ENCODE data around the gene USP17L27. TPM values are rescaled to one million over a fixed set of nuclear protein-coding genes. Genes with fewer than 3 reads are reported as not detected.
"Not testable (repeated sequence)": the region's sequence is repeated elsewhere in the genome, so short reads cannot be mapped to it uniquely, and the experiment has no call there.

Gene USP17L27, protein sequence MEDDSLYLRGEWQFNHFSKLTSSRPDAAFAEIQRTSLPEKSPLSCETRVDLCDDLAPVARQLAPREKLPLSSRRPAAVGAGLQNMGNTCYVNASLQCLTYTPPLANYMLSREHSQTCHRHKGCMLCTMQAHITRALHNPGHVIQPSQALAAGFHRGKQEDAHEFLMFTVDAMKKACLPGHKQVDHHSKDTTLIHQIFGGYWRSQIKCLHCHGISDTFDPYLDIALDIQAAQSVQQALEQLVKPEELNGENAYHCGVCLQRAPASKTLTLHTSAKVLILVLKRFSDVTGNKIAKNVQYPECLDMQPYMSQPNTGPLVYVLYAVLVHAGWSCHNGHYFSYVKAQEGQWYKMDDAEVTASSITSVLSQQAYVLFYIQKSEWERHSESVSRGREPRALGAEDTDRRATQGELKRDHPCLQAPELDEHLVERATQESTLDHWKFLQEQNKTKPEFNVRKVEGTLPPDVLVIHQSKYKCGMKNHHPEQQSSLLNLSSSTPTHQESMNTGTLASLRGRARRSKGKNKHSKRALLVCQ
- not detected for total RNA-seq

DNA sequence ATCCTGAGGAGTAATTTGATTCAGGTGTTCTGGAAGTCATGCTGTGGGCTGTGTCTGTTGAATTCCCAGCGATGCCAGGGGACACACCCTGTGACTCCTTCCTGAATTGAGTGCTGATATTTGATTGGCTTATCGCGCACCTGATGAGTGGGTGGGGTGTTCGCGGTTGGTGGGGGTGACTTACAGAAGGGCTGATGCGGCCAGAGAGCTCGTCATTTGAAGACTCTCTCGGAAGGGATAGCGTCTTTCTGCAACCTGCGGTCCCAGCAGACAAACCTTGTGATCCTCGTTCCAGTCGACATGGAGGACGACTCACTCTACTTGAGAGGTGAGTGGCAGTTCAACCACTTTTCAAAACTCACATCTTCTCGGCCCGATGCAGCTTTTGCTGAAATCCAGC is at the start of gene USP17L27:
TSS of gene USP17L27 (plus strand) at position 301 of the 400 bp plus-strand sequence. CDS start at position 301, 0 bp downstream.
- H3K4me3 Mint-ChIP-seq; ATAC-seq (replicated peaks in 1 of 2): not testable (repeated sequence)

DNA sequence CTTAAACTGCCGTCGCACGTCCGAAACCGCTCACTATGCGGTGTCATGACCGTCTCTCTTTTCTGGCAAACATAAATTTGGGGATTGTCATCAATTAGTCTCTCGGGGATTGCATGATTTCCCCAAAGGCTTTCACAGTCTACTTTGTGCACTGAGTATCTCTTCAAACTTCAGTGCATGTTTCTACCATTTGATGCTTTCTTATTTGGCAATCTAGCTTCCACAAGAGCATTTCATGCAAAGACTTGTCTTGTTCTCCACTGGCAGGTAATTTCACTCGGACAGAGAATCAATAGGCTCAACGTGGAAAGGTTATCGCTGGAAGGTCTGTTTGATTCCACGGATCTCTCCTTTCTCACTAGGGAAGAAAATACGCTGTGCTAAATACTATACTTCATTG is 19.8 kb upstream of the USP17L27 start:
- not testable (repeated sequence) for H3K4me1 Mint-ChIP-seq (ENCODE audit: low read depth); H3K36me3 Mint-ChIP-seq (ENCODE audit: insufficient read depth in 2 of 2); DNase-seq; H3K9me3 Mint-ChIP-seq; H3K4me3 Mint-ChIP-seq; H3K27me3 Mint-ChIP-seq (ENCODE audit: low read depth); ATAC-seq (replicated peaks in 1 of 2); H3K27ac Mint-ChIP-seq

More for the DNA sequence above, at the start of gene USP17L27:
- not testable (repeated sequence) for H3K27me3 Mint-ChIP-seq (ENCODE audit: low read depth); H3K36me3 Mint-ChIP-seq (ENCODE audit: insufficient read depth in 2 of 2); H3K4me1 Mint-ChIP-seq (ENCODE audit: low read depth); H3K27ac Mint-ChIP-seq; H3K9me3 Mint-ChIP-seq; DNase-seq

DNA sequence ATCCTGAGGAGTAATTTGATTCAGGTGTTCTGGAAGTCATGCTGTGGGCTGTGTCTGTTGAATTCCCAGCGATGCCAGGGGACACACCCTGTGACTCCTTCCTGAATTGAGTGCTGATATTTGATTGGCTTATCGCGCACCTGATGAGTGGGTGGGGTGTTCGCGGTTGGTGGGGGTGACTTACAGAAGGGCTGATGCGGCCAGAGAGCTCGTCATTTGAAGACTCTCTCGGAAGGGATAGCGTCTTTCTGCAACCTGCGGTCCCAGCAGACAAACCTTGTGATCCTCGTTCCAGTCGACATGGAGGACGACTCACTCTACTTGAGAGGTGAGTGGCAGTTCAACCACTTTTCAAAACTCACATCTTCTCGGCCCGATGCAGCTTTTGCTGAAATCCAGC is 19.1 kb upstream of the USP17L27 start, which contains the start of gene USP17L24:
TSS of gene USP17L24 (plus strand) at position 301 of the 400 bp plus-strand sequence. CDS start at position 301, 0 bp downstream.
- ATAC-seq (replicated peaks in 1 of 2); H3K9me3 Mint-ChIP-seq; DNase-seq; H3K36me3 Mint-ChIP-seq (ENCODE audit: insufficient read depth in 2 of 2); H3K27ac Mint-ChIP-seq; H3K27me3 Mint-ChIP-seq (ENCODE audit: low read depth); H3K4me3 Mint-ChIP-seq; H3K4me1 Mint-ChIP-seq (ENCODE audit: low read depth): not testable (repeated sequence)

DNA sequence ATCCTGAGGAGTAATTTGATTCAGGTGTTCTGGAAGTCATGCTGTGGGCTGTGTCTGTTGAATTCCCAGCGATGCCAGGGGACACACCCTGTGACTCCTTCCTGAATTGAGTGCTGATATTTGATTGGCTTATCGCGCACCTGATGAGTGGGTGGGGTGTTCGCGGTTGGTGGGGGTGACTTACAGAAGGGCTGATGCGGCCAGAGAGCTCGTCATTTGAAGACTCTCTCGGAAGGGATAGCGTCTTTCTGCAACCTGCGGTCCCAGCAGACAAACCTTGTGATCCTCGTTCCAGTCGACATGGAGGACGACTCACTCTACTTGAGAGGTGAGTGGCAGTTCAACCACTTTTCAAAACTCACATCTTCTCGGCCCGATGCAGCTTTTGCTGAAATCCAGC is 14.3 kb upstream of the USP17L27 start, which contains the start of gene USP17L25:
TSS of gene USP17L25 (plus strand) at position 301 of the 400 bp plus-strand sequence. CDS start at position 301, 0 bp downstream.
- not testable (repeated sequence) for H3K27me3 Mint-ChIP-seq (ENCODE audit: low read depth); H3K4me1 Mint-ChIP-seq (ENCODE audit: low read depth); H3K9me3 Mint-ChIP-seq

DNA sequence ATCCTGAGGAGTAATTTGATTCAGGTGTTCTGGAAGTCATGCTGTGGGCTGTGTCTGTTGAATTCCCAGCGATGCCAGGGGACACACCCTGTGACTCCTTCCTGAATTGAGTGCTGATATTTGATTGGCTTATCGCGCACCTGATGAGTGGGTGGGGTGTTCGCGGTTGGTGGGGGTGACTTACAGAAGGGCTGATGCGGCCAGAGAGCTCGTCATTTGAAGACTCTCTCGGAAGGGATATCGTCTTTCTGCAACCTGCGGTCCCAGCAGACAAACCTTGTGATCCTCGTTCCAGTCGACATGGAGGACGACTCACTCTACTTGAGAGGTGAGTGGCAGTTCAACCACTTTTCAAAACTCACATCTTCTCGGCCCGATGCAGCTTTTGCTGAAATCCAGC is 9.6 kb upstream of the USP17L27 start, which contains the start of gene USP17L26:
TSS of gene USP17L26 (plus strand) at position 301 of the 400 bp plus-strand sequence. CDS start at position 301, 0 bp downstream.
- not testable (repeated sequence) for H3K27ac Mint-ChIP-seq; H3K27me3 Mint-ChIP-seq (ENCODE audit: low read depth); H3K4me3 Mint-ChIP-seq; H3K9me3 Mint-ChIP-seq; H3K36me3 Mint-ChIP-seq (ENCODE audit: insufficient read depth in 2 of 2); DNase-seq; H3K4me1 Mint-ChIP-seq (ENCODE audit: low read depth); ATAC-seq (replicated peaks in 1 of 2)

More for the DNA sequence above, 14.3 kb upstream of the USP17L27 start, which contains the start of gene USP17L25:
- not testable (repeated sequence) for ATAC-seq (replicated peaks in 1 of 2); H3K4me3 Mint-ChIP-seq; DNase-seq; H3K27ac Mint-ChIP-seq; H3K36me3 Mint-ChIP-seq (ENCODE audit: insufficient read depth in 2 of 2)

DNA sequence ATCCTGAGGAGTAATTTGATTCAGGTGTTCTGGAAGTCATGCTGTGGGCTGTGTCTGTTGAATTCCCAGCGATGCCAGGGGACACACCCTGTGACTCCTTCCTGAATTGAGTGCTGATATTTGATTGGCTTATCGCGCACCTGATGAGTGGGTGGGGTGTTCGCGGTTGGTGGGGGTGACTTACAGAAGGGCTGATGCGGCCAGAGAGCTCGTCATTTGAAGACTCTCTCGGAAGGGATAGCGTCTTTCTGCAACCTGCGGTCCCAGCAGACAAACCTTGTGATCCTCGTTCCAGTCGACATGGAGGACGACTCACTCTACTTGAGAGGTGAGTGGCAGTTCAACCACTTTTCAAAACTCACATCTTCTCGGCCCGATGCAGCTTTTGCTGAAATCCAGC is 4.8 kb upstream of the USP17L27 start, which contains the start of gene USP17L5:
TSS of gene USP17L5 (plus strand) at position 301 of the 400 bp plus-strand sequence. CDS start at position 301, 0 bp downstream.
- not testable (repeated sequence) for H3K36me3 Mint-ChIP-seq (ENCODE audit: insufficient read depth in 2 of 2); H3K27ac Mint-ChIP-seq; H3K27me3 Mint-ChIP-seq (ENCODE audit: low read depth); ATAC-seq (replicated peaks in 1 of 2); H3K9me3 Mint-ChIP-seq; H3K4me3 Mint-ChIP-seq; DNase-seq; H3K4me1 Mint-ChIP-seq (ENCODE audit: low read depth)

DNA sequence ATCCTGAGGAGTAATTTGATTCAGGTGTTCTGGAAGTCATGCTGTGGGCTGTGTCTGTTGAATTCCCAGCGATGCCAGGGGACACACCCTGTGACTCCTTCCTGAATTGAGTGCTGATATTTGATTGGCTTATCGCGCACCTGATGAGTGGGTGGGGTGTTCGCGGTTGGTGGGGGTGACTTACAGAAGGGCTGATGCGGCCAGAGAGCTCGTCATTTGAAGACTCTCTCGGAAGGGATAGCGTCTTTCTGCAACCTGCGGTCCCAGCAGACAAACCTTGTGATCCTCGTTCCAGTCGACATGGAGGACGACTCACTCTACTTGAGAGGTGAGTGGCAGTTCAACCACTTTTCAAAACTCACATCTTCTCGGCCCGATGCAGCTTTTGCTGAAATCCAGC is 4.6 kb downstream of the USP17L27 start, which contains the start of gene USP17L28:
TSS of gene USP17L28 (plus strand) at position 301 of the 400 bp plus-strand sequence. CDS start at position 301, 0 bp downstream.
- ATAC-seq (replicated peaks in 1 of 2); H3K4me3 Mint-ChIP-seq; H3K27ac Mint-ChIP-seq; H3K9me3 Mint-ChIP-seq; H3K27me3 Mint-ChIP-seq (ENCODE audit: low read depth); DNase-seq; H3K36me3 Mint-ChIP-seq (ENCODE audit: insufficient read depth in 2 of 2); H3K4me1 Mint-ChIP-seq (ENCODE audit: low read depth): not testable (repeated sequence)

DNA sequence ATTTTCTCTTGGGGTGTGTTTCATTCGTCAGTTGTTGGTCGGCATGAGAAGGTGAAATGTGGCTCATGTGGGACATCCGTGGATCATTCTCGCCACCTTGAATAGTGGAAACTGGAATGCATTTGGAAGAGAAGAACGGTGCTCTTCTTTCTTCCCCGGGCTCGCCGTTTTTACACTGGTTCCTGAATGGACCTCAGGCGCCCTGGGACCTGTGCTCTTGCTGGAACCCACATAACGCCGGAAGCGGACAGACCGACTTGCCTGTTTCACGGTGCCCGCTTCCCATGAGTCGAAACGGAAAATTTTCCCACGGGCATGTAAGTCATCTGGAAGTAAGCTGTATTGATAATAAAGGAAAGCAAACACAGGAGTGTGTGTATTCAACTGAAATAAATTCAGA is 6.9 kb downstream of the USP17L27 start:
- H3K4me1 Mint-ChIP-seq (ENCODE audit: low read depth); DNase-seq; H3K4me3 Mint-ChIP-seq; H3K36me3 Mint-ChIP-seq (ENCODE audit: insufficient read depth in 2 of 2); H3K27ac Mint-ChIP-seq; H3K9me3 Mint-ChIP-seq; ATAC-seq (replicated peaks in 1 of 2); H3K27me3 Mint-ChIP-seq (ENCODE audit: low read depth): not testable (repeated sequence)

DNA sequence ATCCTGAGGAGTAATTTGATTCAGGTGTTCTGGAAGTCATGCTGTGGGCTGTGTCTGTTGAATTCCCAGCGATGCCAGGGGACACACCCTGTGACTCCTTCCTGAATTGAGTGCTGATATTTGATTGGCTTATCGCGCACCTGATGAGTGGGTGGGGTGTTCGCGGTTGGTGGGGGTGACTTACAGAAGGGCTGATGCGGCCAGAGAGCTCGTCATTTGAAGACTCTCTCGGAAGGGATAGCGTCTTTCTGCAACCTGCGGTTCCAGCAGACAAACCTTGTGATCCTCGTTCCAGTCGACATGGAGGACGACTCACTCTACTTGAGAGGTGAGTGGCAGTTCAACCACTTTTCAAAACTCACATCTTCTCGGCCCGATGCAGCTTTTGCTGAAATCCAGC is 9.4 kb downstream of the USP17L27 start, which contains the start of gene USP17L29:
TSS of gene USP17L29 (plus strand) at position 301 of the 400 bp plus-strand sequence. CDS start at position 301, 0 bp downstream.
- ATAC-seq (replicated peaks in 1 of 2); H3K4me3 Mint-ChIP-seq; H3K27me3 Mint-ChIP-seq (ENCODE audit: low read depth); H3K27ac Mint-ChIP-seq; H3K36me3 Mint-ChIP-seq (ENCODE audit: insufficient read depth in 2 of 2); H3K4me1 Mint-ChIP-seq (ENCODE audit: low read depth); DNase-seq; H3K9me3 Mint-ChIP-seq: not testable (repeated sequence)

DNA sequence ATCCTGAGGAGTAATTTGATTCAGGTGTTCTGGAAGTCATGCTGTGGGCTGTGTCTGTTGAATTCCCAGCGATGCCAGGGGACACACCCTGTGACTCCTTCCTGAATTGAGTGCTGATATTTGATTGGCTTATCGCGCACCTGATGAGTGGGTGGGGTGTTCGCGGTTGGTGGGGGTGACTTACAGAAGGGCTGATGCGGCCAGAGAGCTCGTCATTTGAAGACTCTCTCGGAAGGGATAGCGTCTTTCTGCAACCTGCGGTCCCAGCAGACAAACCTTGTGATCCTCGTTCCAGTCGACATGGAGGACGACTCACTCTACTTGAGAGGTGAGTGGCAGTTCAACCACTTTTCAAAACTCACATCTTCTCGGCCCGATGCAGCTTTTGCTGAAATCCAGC is 18.9 kb downstream of the USP17L27 start, which contains the start of gene USP17L30:
TSS of gene USP17L30 (plus strand) at position 301 of the 400 bp plus-strand sequence. CDS start at position 301, 0 bp downstream.
- not testable (repeated sequence) for DNase-seq; H3K4me3 Mint-ChIP-seq; ATAC-seq (replicated peaks in 1 of 2)

DNA sequence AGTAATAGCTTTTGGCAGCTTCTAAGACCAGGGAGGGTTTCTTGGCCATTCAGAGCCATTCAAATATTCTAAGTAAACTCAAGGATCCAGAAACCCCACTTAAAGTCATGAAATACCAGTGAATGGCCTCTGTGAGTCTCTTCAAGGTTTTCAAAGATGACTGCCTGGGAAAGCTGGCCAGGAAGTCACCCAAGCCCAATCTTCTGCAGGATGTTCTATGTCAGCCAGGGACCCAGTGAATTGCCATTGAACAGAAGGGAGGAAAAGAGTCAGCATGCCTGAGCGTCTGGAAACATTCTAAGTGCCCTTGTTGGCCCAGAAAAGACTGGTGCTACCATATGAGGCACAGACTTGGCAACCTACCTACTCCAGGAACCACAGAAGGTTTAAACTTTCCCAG is 35.9 kb downstream of the USP17L27 start:
- not testable (repeated sequence) for H3K4me1 Mint-ChIP-seq (ENCODE audit: low read depth); H3K27ac Mint-ChIP-seq

More for the DNA sequence above, 18.9 kb downstream of the USP17L27 start, which contains the start of gene USP17L30:
- not testable (repeated sequence) for H3K9me3 Mint-ChIP-seq; H3K27ac Mint-ChIP-seq; H3K27me3 Mint-ChIP-seq (ENCODE audit: low read depth); H3K36me3 Mint-ChIP-seq (ENCODE audit: insufficient read depth in 2 of 2); H3K4me1 Mint-ChIP-seq (ENCODE audit: low read depth)

DNA sequence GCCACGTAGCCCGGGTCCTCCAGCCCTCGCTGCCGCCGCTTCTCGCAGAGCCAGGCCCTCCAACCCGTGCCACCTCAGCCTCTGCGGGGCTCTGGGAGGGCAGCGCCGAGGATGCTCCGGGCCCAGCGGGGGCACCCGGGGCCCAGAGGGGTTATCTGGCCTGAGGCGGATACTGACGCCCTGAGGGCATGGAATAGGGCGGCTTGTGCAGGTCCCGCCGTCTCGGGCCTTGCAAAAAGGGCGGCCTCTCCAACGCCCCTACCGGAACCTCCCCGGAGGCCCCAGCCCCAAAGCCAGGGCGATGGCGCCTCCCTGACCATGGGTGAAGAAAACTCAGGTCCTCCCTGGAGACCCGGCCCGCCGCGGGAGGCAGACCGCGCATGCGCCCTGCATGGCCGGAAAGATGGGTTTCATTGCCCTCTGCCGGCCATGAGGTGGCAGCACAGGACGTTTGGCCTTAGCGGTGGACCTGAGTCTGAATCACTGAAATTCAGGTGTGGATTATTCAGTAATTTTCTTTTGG is 37.1 kb downstream of the USP17L27 start:
- H3K36me3 Mint-ChIP-seq (ENCODE audit: insufficient read depth in 2 of 2); H3K9me3 Mint-ChIP-seq; H3K27me3 Mint-ChIP-seq (ENCODE audit: low read depth); H3K4me1 Mint-ChIP-seq (ENCODE audit: low read depth); H3K27ac Mint-ChIP-seq: not testable (repeated sequence)
- peak overlapping the region; percentile 36 to 65 for H3K4me3 Mint-ChIP-seq
- DNase-seq = peak; percentile 61 to 62
- peak; percentile 48 to 70 for ATAC-seq (replicated peaks in 1 of 2)

More for the DNA sequence above, 35.9 kb downstream of the USP17L27 start:
- not testable (repeated sequence) for ATAC-seq (replicated peaks in 1 of 2); H3K4me3 Mint-ChIP-seq; H3K9me3 Mint-ChIP-seq; H3K27me3 Mint-ChIP-seq (ENCODE audit: low read depth); H3K36me3 Mint-ChIP-seq (ENCODE audit: insufficient read depth in 2 of 2); DNase-seq

DNA sequence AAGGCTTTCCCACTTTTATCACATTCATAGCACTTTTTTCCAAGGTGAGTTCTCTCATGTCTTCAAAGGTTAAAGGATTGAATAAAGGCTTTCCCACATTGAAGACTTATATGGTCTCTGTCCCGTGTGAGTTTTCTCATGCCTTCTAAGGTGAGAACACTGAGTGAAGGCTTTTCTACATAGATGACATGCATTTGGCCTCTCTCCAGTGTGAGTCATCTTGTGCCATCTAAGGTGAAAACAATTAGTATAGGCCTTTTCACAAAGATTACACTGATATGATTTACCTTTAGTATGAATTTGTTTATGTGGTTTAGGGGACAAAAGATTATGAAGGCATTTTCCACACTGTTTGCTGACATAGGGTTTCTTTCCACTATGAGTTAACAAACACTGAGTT is 40.2 kb downstream of the USP17L27 start:
- Mint-ChIP-seq H3K27ac (no peak overlapping the region), H3K36me3 (ENCODE audit: insufficient read depth in 2 of 2) (no peaks in the 10 kb centered on the region), H3K4me1 (ENCODE audit: low read depth) (peaks cover 4% of the 10 kb centered on the region), H3K4me3 (no peak overlapping the region), H3K9me3 (no peaks in the 10 kb centered on the region), H3K27me3 (ENCODE audit: low read depth) (no peaks in the 10 kb centered on the region)
- DNase-seq = no peak
- ATAC-seq (replicated peaks in 1 of 2) = no peak
